Measurements from ENCODE around the gene CCNB2.

DNA sequence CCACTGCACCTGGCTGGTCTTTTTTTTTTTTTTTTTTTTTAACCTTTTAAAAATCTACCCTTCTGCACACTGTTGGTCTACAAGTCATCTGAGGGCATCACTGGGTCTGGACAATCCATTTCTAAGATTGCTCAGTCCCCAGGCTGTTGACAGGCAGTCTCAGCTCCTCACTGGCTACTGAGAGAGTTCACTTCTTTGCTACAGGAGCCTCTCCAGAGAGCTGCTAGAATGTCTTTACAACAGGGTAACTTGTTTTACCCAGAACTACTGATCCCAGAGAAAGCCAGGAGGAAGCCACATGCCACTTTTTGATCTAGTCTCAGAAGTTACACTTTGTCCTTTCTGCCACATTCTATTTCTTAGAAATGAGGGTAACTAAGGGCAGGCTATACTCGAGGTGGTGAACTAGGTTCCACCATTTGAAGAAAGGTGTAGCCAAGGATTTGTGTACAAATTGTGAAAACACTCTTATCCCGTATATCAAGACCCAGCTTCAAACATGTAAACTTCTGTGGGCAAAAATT lies 5.7 kb upstream of the CCNB2 start:
- TF ChIP-seq POLR2A (IDR thresholded peaks at IDR 0.05; ENCODE audit: low read depth, low read length) (no peak), POLR2AphosphoS5 (IDR thresholded peaks at IDR 0.05; ENCODE audit: low read depth, low read length) (no peak), TAF1 (IDR thresholded peaks at IDR 0.05; ENCODE audit: low read depth, low read length) (no peak)
